Panc1 (cell line): ENCODE measurements around the gene ADAM10. TPM values are rescaled to one million over a fixed set of nuclear protein-coding genes. Genes with fewer than 3 reads are reported as not detected.

Source experiments
- ATAC-seq: fragments of 200-7000 bp; cut with Tn5 transposase; 2 replicates; pipeline ENCODE4 v1.9.1; 2020; ENCODE audit warnings: mild to moderate bottlenecking, moderate library complexity
- BruUV-seq: library from RNA; stranded (reverse); fragments of 400-500 nt; replicated peaks from 2 replicates; lab custom pipeline; 2021; lab: Mats Ljungman, UMichigan
- CTCF ChIA-PET: fragments of 300-600 bp; sonication (Branson Sonifier 250); formaldehyde crosslinking; loops from one replicate; lab custom pipeline; 2022; ENCODE audit warnings: antibody characterized with exemption; lab: Charles Lee
- POLR2A ChIA-PET: fragments of 300-600 bp; sonication (Branson Sonifier 250); formaldehyde crosslinking; loops from one replicate; lab custom pipeline; 2022; ENCODE audit warnings: antibody characterized with exemption; lab: Charles Lee
- DNase-seq: peaks from one replicate; pipeline ENCODE4 v3.0.0-alpha.2; 2010; ENCODE audit warnings: low read depth, low spot score
- H3K27ac ChIP-seq: 2 replicates; pipeline ENCODE4 v1.5.1; 2011; ENCODE audit warnings: mild to moderate bottlenecking, low read length, inconsistent platforms
- H3K27me3 ChIP-seq: fragments of 200-500 bp; sonication (Bioruptor generic); 2 replicates; pipeline ENCODE4 v1.6.0; 2014; ENCODE audit warnings: low read length, inconsistent platforms; ENCODE audit not compliant: control insufficient read depth, insufficient read depth
- H3K36me3 ChIP-seq: fragments of 200-500 bp; sonication (Bioruptor generic); 2 replicates; pipeline ENCODE4 v1.5.1; 2014; ENCODE audit warnings: inconsistent platforms, mild to moderate bottlenecking, low read length, moderate library complexity; ENCODE audit not compliant: control insufficient read depth, insufficient read depth
- H3K4me1 ChIP-seq: 2 replicates; pipeline ENCODE4 v1.5.1; 2011; ENCODE audit warnings: inconsistent platforms, mild to moderate bottlenecking, low read length, moderate library complexity; ENCODE audit not compliant: control insufficient read depth, insufficient read depth
- H3K4me3 ChIP-seq, 2 experiments: 2 replicates each; pipeline ENCODE4 v1.5.1; 2011 to 2012; ENCODE audit warnings: low read depth in 2 of 2, low read length in 2 of 2, mild to moderate bottlenecking in 2 of 2, inconsistent platforms in 1 of 2, moderate library complexity in 1 of 2
- H3K9me3 ChIP-seq: fragments of 200-500 bp; sonication (Bioruptor generic); 2 replicates; pipeline ENCODE4 v1.5.1; 2014; ENCODE audit warnings: low read depth, mild to moderate bottlenecking, inconsistent platforms, low read length, moderate library complexity; ENCODE audit not compliant: control insufficient read depth, insufficient read depth
- POLR2AphosphoS5 ChIP-seq: IDR thresholded peaks from 2 replicates; pipeline ENCODE4 v1.6.1; 2012; ENCODE audit warnings: mild to moderate bottlenecking, low read depth, low read length, moderate library complexity
- REST ChIP-seq, 2 experiments: IDR thresholded peaks; 2 replicates each; pipeline ENCODE4 v1.6.1; 2011 to 2012; ENCODE audit warnings: low read depth in 2 of 2, control low read depth in 1 of 2, low read length in 1 of 2, mild to moderate bottlenecking in 1 of 2, moderate library complexity in 1 of 2; ENCODE audit not compliant: insufficient read depth in 1 of 2
- SIN3A ChIP-seq: IDR thresholded peaks from 2 replicates; pipeline ENCODE4 v1.6.1; 2012; ENCODE audit warnings: low read depth, mild to moderate bottlenecking, low read length, moderate library complexity, borderline replicate concordance; ENCODE audit not compliant: insufficient read depth
- TCF7L2 ChIP-seq: IDR thresholded peaks from 2 replicates; pipeline ENCODE4 v1.6.1; 2011; ENCODE audit warnings: mild to moderate bottlenecking, low read depth, low read length, inconsistent platforms
- in situ Hi-C: cut with HindIII; loops from 2 replicates; pipeline ENCODE4 v1.10.0; 2016; ENCODE audit warnings: low sequenced_read_pairs, low pct_unique_long_range_greater_than_20kb
- intact Hi-C: fragments of 100-400 bp; cut with micrococcal nuclease; formaldehyde crosslinking; loops from one replicate; pipeline ENCODE4 v1.10.0; 2022; ENCODE audit not compliant: unreplicated experiment
- total RNA-seq: library from RNA; stranded (reverse); gene quantifications from one replicate; pipeline ENCODE4 v1.2.1, GENCODE V29; 2021; ENCODE audit not compliant: unreplicated experiment
- TF ChIP-seq, protein P1 (sequence below): fragments of 450-650 bp; IDR thresholded peaks from 2 replicates; pipeline ENCODE4 v1.5.1; 2017; ENCODE audit warnings: mild to moderate bottlenecking

ADAM10 gene
- total RNA-seq, 1 experiment from 2014 or later: 176 TPM

- ChIA-PET CTCF (interaction anchor here (0.6 kb wide), 1 partner anchor 702 kb away, joined by 3 read pairs; no protein-coding TSS in a partner anchor), POLR2A (no interaction called here)
- H3K9me3 ChIP-seq: no peaks in the 10 kb centered on the region
- H3K27ac ChIP-seq: no peak overlapping the region
- in situ Hi-C loops: no loop called here
- no peak overlapping the region for H3K4me3 ChIP-seq
- H3K27me3 ChIP-seq: no peaks in the 10 kb centered on the region
- intact Hi-C loops: no loop called here
- DNase-seq (no peak), ATAC-seq (no peak)
- no TSS peak for BruUV-seq
- H3K36me3 ChIP-seq: no peaks in the 10 kb centered on the region
- TF ChIP-seq POLR2AphosphoS5: no peak
- TF ChIP-seq TCF7L2: no peak
- TF ChIP-seq, protein P1, sequence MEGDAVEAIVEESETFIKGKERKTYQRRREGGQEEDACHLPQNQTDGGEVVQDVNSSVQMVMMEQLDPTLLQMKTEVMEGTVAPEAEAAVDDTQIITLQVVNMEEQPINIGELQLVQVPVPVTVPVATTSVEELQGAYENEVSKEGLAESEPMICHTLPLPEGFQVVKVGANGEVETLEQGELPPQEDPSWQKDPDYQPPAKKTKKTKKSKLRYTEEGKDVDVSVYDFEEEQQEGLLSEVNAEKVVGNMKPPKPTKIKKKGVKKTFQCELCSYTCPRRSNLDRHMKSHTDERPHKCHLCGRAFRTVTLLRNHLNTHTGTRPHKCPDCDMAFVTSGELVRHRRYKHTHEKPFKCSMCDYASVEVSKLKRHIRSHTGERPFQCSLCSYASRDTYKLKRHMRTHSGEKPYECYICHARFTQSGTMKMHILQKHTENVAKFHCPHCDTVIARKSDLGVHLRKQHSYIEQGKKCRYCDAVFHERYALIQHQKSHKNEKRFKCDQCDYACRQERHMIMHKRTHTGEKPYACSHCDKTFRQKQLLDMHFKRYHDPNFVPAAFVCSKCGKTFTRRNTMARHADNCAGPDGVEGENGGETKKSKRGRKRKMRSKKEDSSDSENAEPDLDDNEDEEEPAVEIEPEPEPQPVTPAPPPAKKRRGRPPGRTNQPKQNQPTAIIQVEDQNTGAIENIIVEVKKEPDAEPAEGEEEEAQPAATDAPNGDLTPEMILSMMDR: no peak
- TF ChIP-seq SIN3A: no peak
- TF ChIP-seq REST (IDR thresholded peaks at IDR 0.05; ENCODE audit: insufficient read depth in 1 of 2, low read depth in 2 of 2, low read length in 1 of 2): no peak
- no peaks in the 10 kb centered on the region for H3K4me1 ChIP-seq
Observed at GRCh38 chr15:58582160-58582559, 167.3 kb downstream of the ADAM10 start.

DNA sequence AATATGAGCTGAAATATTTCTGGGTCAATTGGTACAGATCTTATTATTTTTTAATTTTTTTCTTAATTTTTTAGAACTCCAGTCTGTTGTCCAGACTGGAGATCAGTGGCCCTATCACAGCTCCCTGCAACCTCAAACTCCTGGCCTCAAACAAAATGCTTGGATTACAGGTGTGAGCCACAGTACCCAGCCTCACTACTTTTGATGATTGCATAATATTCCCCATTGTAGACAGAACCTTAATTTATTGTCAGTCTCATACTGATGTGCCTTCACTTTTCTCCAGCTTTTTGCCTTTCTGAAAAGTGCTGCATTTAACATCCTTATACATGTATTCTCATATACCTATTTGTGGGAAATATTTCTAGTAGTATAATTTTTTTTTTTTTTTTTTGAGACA, 172.8 kb downstream of the ADAM10 start:
- no peaks in the 10 kb centered on the region for H3K27me3 ChIP-seq
- no TSS peak for BruUV-seq
- no peaks in the 10 kb centered on the region for H3K4me1 ChIP-seq
- no peaks in the 10 kb centered on the region for H3K36me3 ChIP-seq
- H3K27ac ChIP-seq: no peak overlapping the region
- H3K9me3 ChIP-seq: no peaks in the 10 kb centered on the region
- H3K4me3 ChIP-seq: no peak overlapping the region
- ChIA-PET POLR2A (interaction anchor here (0.8 kb wide), 1 partner anchor 18 kb away, joined by 8 read pairs; no protein-coding TSS in a partner anchor), CTCF (no interaction called here)
- intact Hi-C loops: no loop called here
- DNase-seq (no peak), ATAC-seq (no peak)
- in situ Hi-C loops: no loop called here
- no peak for TF ChIP-seq POLR2AphosphoS5
- TF ChIP-seq TCF7L2: no peak
- TF ChIP-seq, protein P1: no peak
- no peak for TF ChIP-seq SIN3A
- no peak for TF ChIP-seq REST (IDR thresholded peaks at IDR 0.05; ENCODE audit: insufficient read depth in 1 of 2, low read depth in 2 of 2, low read length in 1 of 2)
